Pancreas (tissue), 10 donors: ENCODE data around the gene SOX18. TPM values are rescaled to one million over a fixed set of nuclear protein-coding genes. Genes with fewer than 3 reads are reported as not detected.
A peak's percentile ranks its signal among the peaks of the same experiment; 100 is the strongest.

Experiments used
- ATAC-seq, 4 donors: fragments of 200-7000 bp; cut with Tn5 transposase; one replicate each; pipeline versions ENCODE4 v1.8.0 to v1.9.1; 2020; ENCODE audit warnings: mild to moderate bottlenecking in 4 of 4, moderate library complexity in 4 of 4
- DNase-seq, 6 donors: peaks; one replicate each; pipeline ENCODE4 v3.0.0-alpha.2; 2020
- FAIRE-seq: peaks from 2 replicates; lab custom pipeline; 2012; peaks lifted over from hg19 to GRCh38; lab: Jason Lieb, UNC
- H3K27ac ChIP-seq, 4 donors: fragments of 200-600 bp; sonication (generic); 1 replicate in 3 of 4; 2 replicates in 1 of 4; pipeline versions ENCODE4 v1.5.0 to v1.8.0; 2020
- H3K27me3 ChIP-seq, 4 donors: fragments of 200-600 bp; one replicate each; pipeline ENCODE4 v1.8.0; 2021
- H3K36me3 ChIP-seq, 3 donors: fragments of 200-600 bp; sonication (generic) in 1 of 3; one replicate each; pipeline versions ENCODE4 v1.5.0 to v1.8.0; 2020 to 2021
- H3K4me1 ChIP-seq, 3 donors: fragments of 200-600 bp; one replicate each; pipeline ENCODE4 v1.8.0; 2021
- H3K4me3 ChIP-seq, 4 donors: fragments of 200-600 bp; sonication (generic) in 2 of 4; one replicate each; pipeline versions ENCODE4 v1.5.0 to v1.8.0; 2020 to 2021
- H3K9me3 ChIP-seq, 4 donors: fragments of 200-600 bp; one replicate each; pipeline ENCODE4 v1.8.0; 2021
- CTCF ChIP-seq, 4 donors: fragments of 200-600 bp; sonication (generic) in 3 of 4; IDR thresholded peaks; one replicate each; pipeline versions ENCODE4 v1.5.0 to v1.8.0; 2021; ENCODE audit warnings: antibody characterized with exemption in 4 of 4
- WGBS, 2 donors: extraction: QIAGEN DNeasy Blood & Tissue Kit; methylation state at CpG; one replicate each; pipeline ENCODE4 v1.1.7; 2013; 5-methylcytosine and 5-hydroxymethylcytosine counted together
- intact Hi-C, 3 donors: fragments of 100-400 bp; cut with DNase I; formaldehyde crosslinking; loops; one replicate each; pipeline versions ENCODE4 v1.11.1 to v1.14.2; 2022
- polyA plus RNA-seq, 2 donors: library from polyadenylated mRNA; stranded (reverse); fragments of 200-250 nt; gene quantifications; one replicate each; pipeline ENCODE4 v1.2.3, GENCODE V29; 2013
- total RNA-seq, 6 donors: library from RNA; stranded (reverse); fragmentation: NEBNext Ultra II Directional in 4 of 6; extraction: Animal tissue kit (Norgen Biotek cat#: 25700) in 4 of 6; gene quantifications; one replicate each; pipeline versions ENCODE4 v1.2.1 to v1.2.4, GENCODE V29; 2021 to 2023
- donor health status: healthy with polysubstance abuse.
- donor health status: DM: no; HTN: no; CAD: no; lungs with moderate emphysema.
- donor health status: DM: no; HTN: no; CAD: no.
- donor health status: control.
- donor health status: control.
- donor health status: Bipolar disorder and iron deficiency.
- donor health status: DM: yes; HTN: yes; CAD: no.
- donor health status: DM: no; HTN: no; CAD: no.
- donor health status: DM: no; HTN: no; CAD: no.
- donor health status: DM: yes; HTN: yes; CAD: no.

Gene SOX18
- total and polyA plus RNA-seq, 8 donors: 3.7 to 9.1 (median 6.0) TPM

GRCh38 chr20:64035933-64036345 is 13.5 kb downstream of the SOX18 start, which contains the start of gene C20orf204:
C20orf204 (plus strand) TSS chr20:64036182; CDS start chr20:64036324, 142 bp downstream.
- H3K4me3 ChIP-seq: no peak within 1 kb of the TSS
- intact Hi-C loops: loop anchor here in 1 of 3 donors (10.0 kb wide), 1 partner anchor 89 kb away; no protein-coding TSS in a partner anchor
- FAIRE-seq (no peak), DNase-seq (no peak), ATAC-seq (no peak)
- no peak within 1 kb of the TSS for H3K27ac ChIP-seq
- peaks cover 0 to 5% (median 0%) of the 10 kb centered on the region in 3 donors for H3K4me1 ChIP-seq
- peaks cover 0 to 18% (median 3%) of the 10 kb centered on the region in 3 donors for H3K36me3 ChIP-seq
- H3K27me3 ChIP-seq: no peaks in the 10 kb centered on the region
- no peak for TF ChIP-seq CTCF (IDR thresholded peaks at IDR 0.05)
- 56 to 65% methylated on average over 10 of the region's 10 CpGs for WGBS, 2 donors
- H3K9me3 ChIP-seq: no peaks in the 10 kb centered on the region

GRCh38 chr20:64035066-64035932 is 14.1 kb downstream of the SOX18 start:
- Histone ChIP-seq H3K4me1 (peaks cover 0 to 5% (median 0%) of the 10 kb centered on the region in 3 donors), H3K27ac (no peak overlapping the region), H3K9me3 (no peaks in the 10 kb centered on the region), H3K27me3 (no peaks in the 10 kb centered on the region), H3K4me3 (no peak overlapping the region), H3K36me3 (peaks cover 5 to 25% (median 9%) of the 10 kb centered on the region in 3 donors)
- no peak for TF ChIP-seq CTCF (IDR thresholded peaks at IDR 0.05)
- intact Hi-C loops: loop anchor here in 1 of 3 donors (10.0 kb wide), 1 partner anchor 90 kb away; no protein-coding TSS in a partner anchor
- WGBS, 2 donors: 77 to 84% methylated on average over 13 to 17 of the region's 17 CpGs
- ATAC-seq (no peak), FAIRE-seq (no peak), DNase-seq (peak in 1 of 6 donors; percentile 7)

- 77 to 81% methylated on average over 11 of the region's 11 CpGs for WGBS, 2 donors
- intact Hi-C loops: loop anchor here in 1 of 3 donors (10.0 kb wide), 1 partner anchor 91 kb away; no protein-coding TSS in a partner anchor
- no peak overlapping the region for H3K27ac ChIP-seq
- no peak for ATAC-seq
- H3K4me3 ChIP-seq: no peak overlapping the region
- no peak for DNase-seq
- TF ChIP-seq CTCF (IDR thresholded peaks at IDR 0.05): no peak
- H3K4me1 ChIP-seq: no peaks in the 10 kb centered on the region
- FAIRE-seq: no peak
- H3K27me3 ChIP-seq: no peaks in the 10 kb centered on the region
- no peaks in the 10 kb centered on the region for H3K9me3 ChIP-seq
- peaks cover 10 to 37% (median 18%) of the 10 kb centered on the region in 3 donors for H3K36me3 ChIP-seq
These were observed 15.4 kb downstream of the SOX18 start for GRCh38 chr20:64033981-64034493.

- H3K4me3 ChIP-seq: no peak overlapping the region
- H3K27me3 ChIP-seq: no peaks in the 10 kb centered on the region
- DNase-seq (no peak), FAIRE-seq (no peak), ATAC-seq (no peak)
- TF ChIP-seq CTCF (IDR thresholded peaks at IDR 0.05): no peak
- H3K4me1 ChIP-seq: no peaks in the 10 kb centered on the region
- intact Hi-C loops: loop anchor here in 1 of 3 donors (10.0 kb wide), 1 partner anchor 92 kb away; no protein-coding TSS in a partner anchor
- H3K36me3 ChIP-seq: peaks cover 12 to 48% (median 21%) of the 10 kb centered on the region in 3 donors
- H3K9me3 ChIP-seq: no peaks in the 10 kb centered on the region
- WGBS, 2 donors: 91 to 92% methylated on average over 25 to 31 of the region's 31 CpGs
- H3K27ac ChIP-seq: no peak overlapping the region
These were observed 16.5 kb downstream of the SOX18 start for GRCh38 chr20:64032706-64033624.
